SJSA1 (cell line): ENCODE results near the gene ANK2. TPM values are rescaled to one million over a fixed set of nuclear protein-coding genes. Genes with fewer than 3 reads are reported as not detected.

Source experiments
- DNase-seq, 2 experiments: peaks; one replicate each; pipeline ENCODE4 v3.0.0-alpha.2; 2015 to 2020; ENCODE audit warnings: low spot score in 2 of 2, low read depth in 1 of 2
- H3K27ac ChIP-seq: fragments of 250-450 bp; sonication (Bioruptor Pico); 2 replicates; pipeline ENCODE4 v1.5.1; 2020; ENCODE audit warnings: mild to moderate bottlenecking, moderate library complexity
- H3K27me3 ChIP-seq: fragments of 250-450 bp; sonication (Bioruptor Pico); replicated peaks from 2 replicates; pipeline ENCODE4 v1.5.1; 2020; ENCODE audit warnings: mild to moderate bottlenecking, moderate library complexity
- H3K36me3 ChIP-seq: fragments of 250-450 bp; sonication (Bioruptor Pico); 2 replicates; pipeline ENCODE4 v1.5.1; 2020; ENCODE audit warnings: mild to moderate bottlenecking
- H3K4me1 ChIP-seq: fragments of 250-450 bp; sonication (Bioruptor Pico); replicated peaks from 2 replicates; pipeline ENCODE4 v1.6.1; 2021; ENCODE audit warnings: mild to moderate bottlenecking
- H3K4me3 ChIP-seq: fragments of 250-450 bp; sonication (Bioruptor Pico); 2 replicates; pipeline ENCODE4 v1.5.1; 2020; ENCODE audit warnings: mild to moderate bottlenecking
- H3K9me3 ChIP-seq: fragments of 250-450 bp; sonication (Bioruptor Pico); replicated peaks from 2 replicates; pipeline ENCODE4 v1.5.1; 2020; ENCODE audit warnings: mild to moderate bottlenecking
- total RNA-seq: library from RNA; depleted of rRNA; stranded (reverse); fragments of >200 nt; shearing (Covaris generic); gene quantifications from 2 replicates; pipeline ENCODE4 v1.2.3, GENCODE V29; 2014

Gene ANK2
- total RNA-seq, 1 experiment from 2014 or later, result 3.4 TPM

GRCh38 chr4:113116414-113117357 lies 67.2 kb downstream of the ANK2 start:
- Histone ChIP-seq H3K36me3 (no peaks in the 10 kb centered on the region), H3K9me3 (no peaks in the 10 kb centered on the region), H3K4me3 (no peak overlapping the region), H3K27me3 (peaks cover 16% of the 10 kb centered on the region), H3K27ac (no peak overlapping the region), H3K4me1 (no peaks in the 10 kb centered on the region)
- no peak for DNase-seq

GRCh38 chr4:113117358-113117702 lies 67.9 kb downstream of the ANK2 start:
- Histone ChIP-seq H3K4me3 (no peak overlapping the region), H3K4me1 (no peaks in the 10 kb centered on the region), H3K27me3 (peaks cover 16% of the 10 kb centered on the region), H3K36me3 (no peaks in the 10 kb centered on the region), H3K9me3 (no peaks in the 10 kb centered on the region), H3K27ac (no peak overlapping the region)
- DNase-seq, result no peak

GRCh38 chr4:113122066-113122465 lies 72.6 kb downstream of the ANK2 start:
- Histone ChIP-seq H3K27me3 (peaks cover 8% of the 10 kb centered on the region), H3K9me3 (no peaks in the 10 kb centered on the region)

GRCh38 chr4:113125418-113125817 lies 76.0 kb downstream of the ANK2 start:
- Histone ChIP-seq H3K9me3 (no peaks in the 10 kb centered on the region), H3K36me3 (no peaks in the 10 kb centered on the region), H3K4me1 (no peaks in the 10 kb centered on the region), H3K27ac (no peak overlapping the region), H3K4me3 (no peak overlapping the region), H3K27me3 (no peaks in the 10 kb centered on the region; the same call in 1 of the 2 replicates)
- DNase-seq, result no peak

More at GRCh38 chr4:113122066-113122465, 72.6 kb downstream of the ANK2 start:
- DNase-seq, result no peak
- no peak overlapping the region for H3K4me3 ChIP-seq
- H3K27ac ChIP-seq, result no peak overlapping the region
- H3K36me3 ChIP-seq, result no peaks in the 10 kb centered on the region
- H3K4me1 ChIP-seq, result no peaks in the 10 kb centered on the region

GRCh38 chr4:113131136-113131535 lies 81.7 kb downstream of the ANK2 start:
- Histone ChIP-seq H3K9me3 (no peaks in the 10 kb centered on the region), H3K36me3 (no peaks in the 10 kb centered on the region), H3K27me3 (peaks cover 9% of the 10 kb centered on the region), H3K4me3 (no peak overlapping the region), H3K27ac (no peak overlapping the region), H3K4me1 (no peaks in the 10 kb centered on the region)
- DNase-seq, result no peak

- Histone ChIP-seq H3K9me3 (no peaks in the 10 kb centered on the region), H3K4me3 (no peak overlapping the region), H3K36me3 (no peaks in the 10 kb centered on the region), H3K27ac (no peak overlapping the region), H3K4me1 (no peaks in the 10 kb centered on the region), H3K27me3 (peaks cover 9% of the 10 kb centered on the region)
- no peak for DNase-seq
These were observed 82.2 kb downstream of the ANK2 start for GRCh38 chr4:113131621-113132020.

- Histone ChIP-seq H3K36me3 (no peaks in the 10 kb centered on the region), H3K4me3 (no peak overlapping the region), H3K4me1 (peaks cover 36% of the 10 kb centered on the region), H3K27ac (peak overlapping the region; percentile 61), H3K27me3 (no peaks in the 10 kb centered on the region), H3K9me3 (no peaks in the 10 kb centered on the region)
- peak in 1 of 2 experiments; percentile 59 for DNase-seq
These were observed 92.5 kb downstream of the ANK2 start for GRCh38 chr4:113141901-113142346.

GRCh38 chr4:113142351-113142750 lies 92.9 kb downstream of the ANK2 start:
- H3K4me3 ChIP-seq, result no peak overlapping the region
- peaks cover 38% of the 10 kb centered on the region for H3K4me1 ChIP-seq
- DNase-seq, result no peak
- no peak overlapping the region for H3K27ac ChIP-seq
- no peaks in the 10 kb centered on the region for H3K36me3 ChIP-seq
- H3K27me3 ChIP-seq, result no peaks in the 10 kb centered on the region
- H3K9me3 ChIP-seq, result no peaks in the 10 kb centered on the region

- H3K27ac ChIP-seq, result no peak overlapping the region
- H3K36me3 ChIP-seq, result no peaks in the 10 kb centered on the region
- no peaks in the 10 kb centered on the region for H3K27me3 ChIP-seq
- H3K4me3 ChIP-seq, result no peak overlapping the region
- peaks cover 41% of the 10 kb centered on the region for H3K4me1 ChIP-seq
- H3K9me3 ChIP-seq, result no peaks in the 10 kb centered on the region
- DNase-seq, result peak in 1 of 2 experiments; percentile 7
These were observed 94.6 kb downstream of the ANK2 start for GRCh38 chr4:113144091-113144490.

GRCh38 chr4:113145147-113145518 lies 95.7 kb downstream of the ANK2 start:
- H3K9me3 ChIP-seq, result no peaks in the 10 kb centered on the region
- H3K4me3 ChIP-seq, result no peak overlapping the region
- H3K4me1 ChIP-seq, result peaks cover 41% of the 10 kb centered on the region
- DNase-seq, result no peak
- no peaks in the 10 kb centered on the region for H3K36me3 ChIP-seq
- no peak overlapping the region for H3K27ac ChIP-seq
- no peaks in the 10 kb centered on the region for H3K27me3 ChIP-seq

- H3K27me3 ChIP-seq, result no peaks in the 10 kb centered on the region
- H3K4me1 ChIP-seq, result peaks cover 41% of the 10 kb centered on the region
These were observed 96.3 kb downstream of the ANK2 start for GRCh38 chr4:113145519-113146291.

GRCh38 chr4:113146876-113147358 lies 97.5 kb downstream of the ANK2 start:
- DNase-seq, result peak in 1 of 2 experiments; percentile 57
- Histone ChIP-seq H3K4me3 (peak overlapping the region; percentile 35), H3K36me3 (no peaks in the 10 kb centered on the region), H3K27ac (peak overlapping the region; percentile 63), H3K27me3 (no peaks in the 10 kb centered on the region), H3K4me1 (peaks cover 31% of the 10 kb centered on the region), H3K9me3 (no peaks in the 10 kb centered on the region)

More at GRCh38 chr4:113145519-113146291, 96.3 kb downstream of the ANK2 start:
- no peak overlapping the region for H3K27ac ChIP-seq
- no peaks in the 10 kb centered on the region for H3K9me3 ChIP-seq
- no peak for DNase-seq
- no peak overlapping the region for H3K4me3 ChIP-seq
- no peaks in the 10 kb centered on the region for H3K36me3 ChIP-seq

- H3K9me3 ChIP-seq, result no peaks in the 10 kb centered on the region
- H3K27me3 ChIP-seq, result no peaks in the 10 kb centered on the region
- peak overlapping the region; percentile 63; the same call in 1 of the 2 replicates for H3K27ac ChIP-seq
- no peak for DNase-seq
- no peak overlapping the region for H3K4me3 ChIP-seq
- H3K4me1 ChIP-seq, result peaks cover 24% of the 10 kb centered on the region
- H3K36me3 ChIP-seq, result no peaks in the 10 kb centered on the region
These were observed 98.2 kb downstream of the ANK2 start for GRCh38 chr4:113147498-113148111.
